ENCODE results near the gene DARS2. TPM values are rescaled to one million over a fixed set of nuclear protein-coding genes. Genes with fewer than 3 reads are reported as not detected.
"Not testable (repeated sequence)": the region's sequence is repeated elsewhere in the genome, so short reads cannot be mapped to it uniquely, and the experiment has no call there.

The DARS2 gene
- total RNA-seq, 1 experiment from 2014 or later: 25.6 TPM

- Histone ChIP-seq H3K9ac (ENCODE audit: low read length) (no peak overlapping the region), H3K9me3 (ENCODE audit: control insufficient read depth in 1 of 2, insufficient read depth in 1 of 2, low read depth in 1 of 2, low read length in 2 of 2) (no peaks in the 10 kb centered on the region), H3K79me2 (ENCODE audit: insufficient read depth, low read length) (0 out of 2 replicates have a peak, but pooled peaks cover 4% of the 10 kb centered on the region), H4K20me1 (ENCODE audit: insufficient read depth) (no peaks in the 10 kb centered on the region), H3K36me3 (ENCODE audit: control insufficient read depth in 1 of 2, insufficient read depth in 2 of 2, low read length in 2 of 2) (peaks cover 0 to 5% of the 10 kb centered on the region in 2 experiments; a peak in 2 of 4 replicates), H3K4me2 (ENCODE audit: low read length) (no peak overlapping the region), H3K27me3 (ENCODE audit: insufficient read depth, low read length) (no peaks in the 10 kb centered on the region), H3K27ac (ENCODE audit: low read depth, low read length) (no peak overlapping the region), H2AFZ (ENCODE audit: low read depth, low read length, poor library complexity, severe bottlenecking) (no peak overlapping the region), H3K9me2 (ENCODE audit: insufficient read depth) (no peaks in the 10 kb centered on the region), H3K4me3 (replicated peaks in 1 of 2; ENCODE audit: low read depth in 1 of 2, low read length in 2 of 2) (no peak overlapping the region), H3K4me1 (ENCODE audit: control insufficient read depth in 1 of 2, insufficient read depth in 2 of 2, low read length in 2 of 2) (no peaks in the 10 kb centered on the region)
- DNase-seq (ENCODE audit: low read depth, low spot score) (no peak), ATAC-seq (no peak)
- intact Hi-C loops (cut with micrococcal nuclease): no loop called here
- ChIA-PET RAD21 (ENCODE audit: low non-redundant PET in 1 of 2, low total read pairs in 2 of 2, uncharacterized antibody in 2 of 2, unreplicated experiment in 2 of 2) (no interaction called here), POLR2A (no interaction called here), CTCF (interaction anchor here (0.7 kb wide), 1 partner anchor 21 kb away, joined by 3 read pairs; no protein-coding TSS in a partner anchor)
- TF ChIP-seq RAD21 (IDR thresholded peaks at IDR 0.05; ENCODE audit: low read depth) (no peak), FOSL1 (IDR thresholded peaks at IDR 0.05; ENCODE audit: low read depth) (no peak), EZH2phosphoT487 (IDR thresholded peaks at IDR 0.05; ENCODE audit: borderline replicate concordance) (no peak), ATF3 (IDR thresholded peaks at IDR 0.05) (no peak), SP1 (IDR thresholded peaks at IDR 0.05; ENCODE audit: low read depth) (no peak), EZH2 (IDR thresholded peaks at IDR 0.05) (no peak), ZFX (IDR thresholded peaks at IDR 0.05) (no peak), ZNF274 (IDR thresholded peaks at IDR 0.05; ENCODE audit: low read depth, low read length) (no peak)
- no TSS peak for BruUV-seq (replicated peaks)
These were observed 26.4 kb upstream of the DARS2 start for GRCh38 chr1:173798078-173798477.

GRCh38 chr1:173799995-173800394, 24.5 kb upstream of the DARS2 start:
- H3K27me3 ChIP-seq (ENCODE audit: insufficient read depth, low read length); H3K4me1 ChIP-seq (ENCODE audit: control insufficient read depth in 1 of 2, insufficient read depth in 2 of 2, low read length in 2 of 2); CTCF ChIA-PET; BruUV-seq (replicated peaks); H3K9me2 ChIP-seq (ENCODE audit: insufficient read depth); DNase-seq (ENCODE audit: low read depth, low spot score); H4K20me1 ChIP-seq (ENCODE audit: insufficient read depth); ATAC-seq; intact Hi-C loops (cut with micrococcal nuclease); H3K4me3 ChIP-seq (replicated peaks in 1 of 2; ENCODE audit: low read depth in 1 of 2, low read length in 2 of 2); H3K36me3 ChIP-seq (ENCODE audit: control insufficient read depth in 1 of 2, insufficient read depth in 2 of 2, low read length in 2 of 2); H2AFZ ChIP-seq (ENCODE audit: low read depth, low read length, poor library complexity, severe bottlenecking); H3K4me2 ChIP-seq (ENCODE audit: low read length); H3K9ac ChIP-seq (ENCODE audit: low read length); RAD21 ChIA-PET (ENCODE audit: low non-redundant PET in 1 of 2, low total read pairs in 2 of 2, uncharacterized antibody in 2 of 2, unreplicated experiment in 2 of 2); POLR2A ChIA-PET; H3K9me3 ChIP-seq (ENCODE audit: control insufficient read depth in 1 of 2, insufficient read depth in 1 of 2, low read depth in 1 of 2, low read length in 2 of 2); H3K27ac ChIP-seq (ENCODE audit: low read depth, low read length); H3K79me2 ChIP-seq (ENCODE audit: insufficient read depth, low read length): not testable (repeated sequence)

All from HCT116 (cell line).